Endodermal cell (in vitro differentiated cells): ENCODE measurements around the gene GCSAM. TPM values are rescaled to one million over a fixed set of nuclear protein-coding genes. Genes with fewer than 3 reads are reported as not detected.

Source experiments
- DNase-seq: peaks from one replicate; pipeline ENCODE4 v3.0.0-alpha.2; 2017
- H3K27ac ChIP-seq: 2 replicates; pipeline ENCODE4 v1.5.1; 2013; ENCODE audit warnings: mild to moderate bottlenecking, low read depth, low read length, moderate library complexity
- H3K27me3 ChIP-seq: 2 replicates; pipeline ENCODE4 v1.6.1; 2013; ENCODE audit warnings: mild to moderate bottlenecking, low read length, moderate library complexity; ENCODE audit not compliant: insufficient read depth, control insufficient read depth, poor library complexity, severe bottlenecking
- H3K36me3 ChIP-seq: 2 replicates; pipeline ENCODE4 v1.7.0; 2013; ENCODE audit warnings: mild to moderate bottlenecking, low read length, moderate library complexity; ENCODE audit not compliant: control insufficient read depth, insufficient read depth
- H3K4me1 ChIP-seq: one replicate; pipeline ENCODE4 v1.7.0; 2013; ENCODE audit warnings: low read length; ENCODE audit not compliant: control insufficient read depth, insufficient read depth
- H3K4me3 ChIP-seq: 2 replicates; pipeline ENCODE4 v1.5.1; 2013; ENCODE audit warnings: mild to moderate bottlenecking, low read length, moderate library complexity
- H3K9ac ChIP-seq: 2 replicates; pipeline ENCODE4 v1.6.1; 2013; ENCODE audit warnings: mild to moderate bottlenecking, low read length, moderate library complexity; ENCODE audit not compliant: poor library complexity, severe bottlenecking; ENCODE audit errors: extremely low read depth
- H3K9me3 ChIP-seq: 2 replicates; pipeline ENCODE4 v1.6.1; 2013; ENCODE audit warnings: mild to moderate bottlenecking, low read length, moderate library complexity; ENCODE audit not compliant: control insufficient read depth
- H3K27ac Mint-ChIP-seq: 2 replicates; pipeline ENCODE4 v1.8.0; 2020; ENCODE audit warnings: mixed read lengths
- H3K27me3 Mint-ChIP-seq: 2 replicates; pipeline ENCODE4 v1.8.0; 2021; ENCODE audit warnings: mild to moderate bottlenecking, mixed read lengths; ENCODE audit not compliant: insufficient read depth
- H3K36me3 Mint-ChIP-seq: 2 replicates; pipeline ENCODE4 v1.8.0; 2020; ENCODE audit warnings: low read depth, mixed read lengths
- H3K4me1 Mint-ChIP-seq: 2 replicates; pipeline ENCODE4 v1.8.0; 2020; ENCODE audit warnings: mixed read lengths
- H3K4me3 Mint-ChIP-seq: 2 replicates; pipeline ENCODE4 v1.8.0; 2020; ENCODE audit warnings: mild to moderate bottlenecking, moderate library complexity, mixed read lengths
- H3K9me3 Mint-ChIP-seq: 2 replicates; pipeline ENCODE4 v1.8.0; 2020; ENCODE audit warnings: mild to moderate bottlenecking, mixed read lengths
- WGBS, 2 experiments: methylation state at CpG; one replicate each; pipeline versions ENCODE4 v1.1.5 to v1.1.7; 2013; ENCODE audit warnings: missing lambda C conversion rate in 2 of 2, mixed read lengths in 1 of 2; ENCODE audit not compliant: insufficient coverage in 1 of 2, insufficient read length in 1 of 2; 5-methylcytosine and 5-hydroxymethylcytosine counted together
- long read RNA-seq, 4 experiments: library from polyadenylated mRNA in 2 of 4; library from RNA in 1 of 4; library from capped mRNA in 1 of 4; stranded (forward) in 3 of 4; unstranded in 1 of 4; transcript quantifications; one replicate each; pipeline ENCODE4 v2.0.0, GENCODE V29; 2020 to 2021; ENCODE audit warnings: inconsistent platforms in 1 of 4
- polyA plus RNA-seq, 2 experiments: library from polyadenylated mRNA; stranded (reverse); fragments of 50-300 nt; gene quantifications; one replicate each; pipeline ENCODE4 v1.2.3, GENCODE V29; 2013
- total RNA-seq, 2 donors: library from RNA; stranded (reverse); fragmentation: NEBNext Ultra II Directional in 1 of 2; extraction: Animal tissue kit (Norgen Biotek cat#: 25700) in 1 of 2; gene quantifications; 2 replicates in 1 of 2; 3 replicates in 1 of 2; pipeline ENCODE4 v1.2.1, GENCODE V29; 2021
- TF ChIP-seq, protein P1 (sequence below): fragments of 200-600 bp; sonication (generic); conservative IDR thresholded peaks from 2 replicates; pipeline ENCODE4 v1.5.0; 2021; ENCODE audit warnings: antibody characterized with exemption, mild to moderate bottlenecking

Gene GCSAM
- total RNA-seq: not detected
- polyA plus RNA-seq (2013, experiment 1 of 2): not detected
- not detected for polyA plus RNA-seq (2013, experiment 2 of 2)
- long read RNA-seq, experiment 1: 0 reads
- long read RNA-seq, experiment 2: 0 reads
- long read RNA-seq, experiment 3: 0 reads
- long read RNA-seq, experiment 4: 0 reads

DNA sequence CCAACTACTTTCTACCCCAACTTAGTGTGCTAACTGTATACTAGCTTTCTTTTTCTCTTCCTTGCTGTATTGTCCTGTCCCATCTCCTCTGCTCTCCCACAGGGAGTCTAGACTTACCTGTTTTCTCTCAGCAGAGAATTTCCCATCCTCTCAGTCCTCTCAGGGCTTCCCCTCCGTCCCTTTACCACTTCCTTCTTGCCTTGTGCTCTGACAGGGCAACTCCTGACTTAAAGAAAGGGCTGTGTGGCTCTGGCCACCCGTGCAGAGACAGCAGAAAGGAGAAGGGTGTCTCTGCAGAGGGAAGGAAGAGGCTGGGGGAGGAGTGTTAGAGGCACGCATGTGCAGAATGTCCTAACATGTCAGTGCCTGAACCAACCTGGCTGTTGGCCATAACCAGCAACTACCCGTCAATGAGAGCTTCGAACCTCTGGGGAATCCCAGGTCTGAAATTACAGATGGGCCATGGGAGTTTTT, at the start of gene GCSAM:
GCSAM (minus strand) TSS at position 274 of the 474 bp plus-strand sequence; CDS start at position 146, 128 bp downstream.
- H3K27ac ChIP-seq: no peak within 1 kb of the TSS
- no peak within 1 kb of the TSS for H3K9ac ChIP-seq
- H3K4me3 ChIP-seq: no peak within 1 kb of the TSS
- no peaks in the 10 kb centered on the region for H3K9me3 ChIP-seq
- Mint-ChIP-seq H3K27ac (no peak within 1 kb of the TSS), H3K4me1 (peaks cover 38% of the 10 kb centered on the region), H3K27me3 (no peaks in the 10 kb centered on the region), H3K9me3 (no peaks in the 10 kb centered on the region), H3K4me3 (no peak within 1 kb of the TSS), H3K36me3 (no peaks in the 10 kb centered on the region)
- H3K27me3 ChIP-seq: no peaks in the 10 kb centered on the region
- DNase-seq: no peak
- H3K4me1 ChIP-seq: peaks cover 5% of the 10 kb centered on the region
- 89 to 90% methylated on average over 4 to 5 of the region's 5 CpGs for WGBS, 2 experiments
- H3K36me3 ChIP-seq: no peaks in the 10 kb centered on the region
- TF ChIP-seq, protein P1, sequence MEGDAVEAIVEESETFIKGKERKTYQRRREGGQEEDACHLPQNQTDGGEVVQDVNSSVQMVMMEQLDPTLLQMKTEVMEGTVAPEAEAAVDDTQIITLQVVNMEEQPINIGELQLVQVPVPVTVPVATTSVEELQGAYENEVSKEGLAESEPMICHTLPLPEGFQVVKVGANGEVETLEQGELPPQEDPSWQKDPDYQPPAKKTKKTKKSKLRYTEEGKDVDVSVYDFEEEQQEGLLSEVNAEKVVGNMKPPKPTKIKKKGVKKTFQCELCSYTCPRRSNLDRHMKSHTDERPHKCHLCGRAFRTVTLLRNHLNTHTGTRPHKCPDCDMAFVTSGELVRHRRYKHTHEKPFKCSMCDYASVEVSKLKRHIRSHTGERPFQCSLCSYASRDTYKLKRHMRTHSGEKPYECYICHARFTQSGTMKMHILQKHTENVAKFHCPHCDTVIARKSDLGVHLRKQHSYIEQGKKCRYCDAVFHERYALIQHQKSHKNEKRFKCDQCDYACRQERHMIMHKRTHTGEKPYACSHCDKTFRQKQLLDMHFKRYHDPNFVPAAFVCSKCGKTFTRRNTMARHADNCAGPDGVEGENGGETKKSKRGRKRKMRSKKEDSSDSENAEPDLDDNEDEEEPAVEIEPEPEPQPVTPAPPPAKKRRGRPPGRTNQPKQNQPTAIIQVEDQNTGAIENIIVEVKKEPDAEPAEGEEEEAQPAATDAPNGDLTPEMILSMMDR: no peak

DNA sequence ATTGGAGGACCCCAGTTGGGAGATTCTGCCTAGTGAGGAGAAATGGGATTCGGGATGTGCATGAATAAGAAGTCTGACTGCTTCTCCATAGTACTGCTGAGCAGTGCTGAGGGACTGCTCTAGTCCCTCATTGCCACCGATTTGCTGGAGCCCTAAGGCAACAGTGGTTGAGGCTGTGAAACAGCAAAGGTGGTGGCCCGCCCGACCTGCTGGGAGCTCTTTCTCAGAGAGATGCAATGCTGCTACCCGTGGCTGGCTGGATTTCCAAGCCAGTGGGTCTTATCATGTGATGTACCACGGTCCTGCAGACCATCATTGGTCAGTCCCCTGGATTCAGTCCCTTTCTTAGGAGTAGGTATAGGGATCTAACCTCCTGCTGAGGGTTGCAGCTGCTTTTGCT, 42.6 kb upstream of the GCSAM start:
- no peaks in the 10 kb centered on the region for H3K36me3 Mint-ChIP-seq
- Histone ChIP-seq H3K27ac (no peak overlapping the region), H3K4me1 (no peaks in the 10 kb centered on the region), H3K4me3 (no peak overlapping the region), H3K36me3 (no peaks in the 10 kb centered on the region), H3K9ac (no peak overlapping the region), H3K27me3 (no peaks in the 10 kb centered on the region), H3K9me3 (no peaks in the 10 kb centered on the region)
- no peak for DNase-seq
- WGBS, 2 experiments: 87 to 92% methylated on average over 4 to 6 of the region's 6 CpGs
- H3K27me3 Mint-ChIP-seq: no peaks in the 10 kb centered on the region
- TF ChIP-seq, protein P1: no peak
- H3K4me1 Mint-ChIP-seq: no peaks in the 10 kb centered on the region
- H3K9me3 Mint-ChIP-seq: no peaks in the 10 kb centered on the region
- H3K4me3 Mint-ChIP-seq: no peak overlapping the region
- no peak overlapping the region for H3K27ac Mint-ChIP-seq

DNA sequence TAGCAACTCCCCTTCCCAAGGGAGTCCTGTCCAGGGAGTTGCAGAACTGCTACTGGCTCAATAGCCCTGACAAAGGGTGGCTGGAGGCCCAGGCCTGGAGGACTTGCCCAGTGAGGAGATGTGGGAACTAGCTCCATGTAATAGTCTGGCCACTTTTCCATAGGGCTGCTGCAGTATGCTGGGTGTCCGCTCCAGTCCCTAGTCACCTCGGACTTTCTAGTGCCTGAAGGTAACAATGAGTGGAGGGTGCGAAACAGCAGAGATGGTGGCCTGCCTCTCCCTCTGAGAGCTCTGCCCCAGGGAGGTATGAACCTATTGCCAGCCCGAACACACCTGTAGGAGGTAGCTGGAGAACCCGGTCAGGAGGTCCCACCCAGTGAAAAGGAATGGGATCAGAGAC, 42.0 kb upstream of the GCSAM start:
- H3K27ac Mint-ChIP-seq: no peak overlapping the region
- TF ChIP-seq, protein P1: no peak
- Histone ChIP-seq H3K27ac (no peak overlapping the region), H3K4me1 (no peaks in the 10 kb centered on the region), H3K9ac (no peak overlapping the region), H3K9me3 (no peaks in the 10 kb centered on the region), H3K4me3 (no peak overlapping the region), H3K36me3 (no peaks in the 10 kb centered on the region), H3K27me3 (no peaks in the 10 kb centered on the region)
- H3K36me3 Mint-ChIP-seq: no peaks in the 10 kb centered on the region
- H3K4me3 Mint-ChIP-seq: no peak overlapping the region
- 91 to 94% methylated on average over 4 to 5 of the region's 5 CpGs for WGBS, 2 experiments
- no peak for DNase-seq
- H3K27me3 Mint-ChIP-seq: no peaks in the 10 kb centered on the region
- no peaks in the 10 kb centered on the region for H3K9me3 Mint-ChIP-seq
- no peaks in the 10 kb centered on the region for H3K4me1 Mint-ChIP-seq
